GM12873 (cell line): ENCODE results near the gene ZCCHC24.

Experiments used
- TF ChIP-seq, protein P1 (sequence below): IDR thresholded peaks from 2 replicates; pipeline ENCODE4 v1.5.1; 2012; ENCODE audit warnings: low read depth, mild to moderate bottlenecking, moderate library complexity, low read length, control low read depth; ENCODE audit not compliant: insufficient read depth; ENCODE audit errors: missing control alignments

Gene ZCCHC24

DNA sequence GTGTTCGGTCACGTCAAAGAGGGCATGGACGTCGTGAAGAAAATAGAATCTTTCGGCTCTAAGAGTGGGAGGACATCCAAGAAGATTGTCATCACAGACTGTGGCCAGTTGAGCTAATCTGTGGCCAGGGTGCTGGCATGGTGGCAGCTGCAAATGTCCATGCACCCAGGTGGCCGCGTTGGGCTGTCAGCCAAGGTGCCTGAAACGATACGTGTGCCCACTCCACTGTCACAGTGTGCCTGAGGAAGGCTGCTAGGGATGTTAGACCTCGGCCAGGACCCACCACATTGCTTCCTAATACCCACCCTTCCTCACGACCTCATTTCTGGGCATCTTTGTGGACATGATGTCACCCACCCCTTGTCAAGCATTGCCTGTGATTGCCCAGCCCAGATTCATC, 91.7 kb downstream of the ZCCHC24 start:
- TF ChIP-seq, protein P1, sequence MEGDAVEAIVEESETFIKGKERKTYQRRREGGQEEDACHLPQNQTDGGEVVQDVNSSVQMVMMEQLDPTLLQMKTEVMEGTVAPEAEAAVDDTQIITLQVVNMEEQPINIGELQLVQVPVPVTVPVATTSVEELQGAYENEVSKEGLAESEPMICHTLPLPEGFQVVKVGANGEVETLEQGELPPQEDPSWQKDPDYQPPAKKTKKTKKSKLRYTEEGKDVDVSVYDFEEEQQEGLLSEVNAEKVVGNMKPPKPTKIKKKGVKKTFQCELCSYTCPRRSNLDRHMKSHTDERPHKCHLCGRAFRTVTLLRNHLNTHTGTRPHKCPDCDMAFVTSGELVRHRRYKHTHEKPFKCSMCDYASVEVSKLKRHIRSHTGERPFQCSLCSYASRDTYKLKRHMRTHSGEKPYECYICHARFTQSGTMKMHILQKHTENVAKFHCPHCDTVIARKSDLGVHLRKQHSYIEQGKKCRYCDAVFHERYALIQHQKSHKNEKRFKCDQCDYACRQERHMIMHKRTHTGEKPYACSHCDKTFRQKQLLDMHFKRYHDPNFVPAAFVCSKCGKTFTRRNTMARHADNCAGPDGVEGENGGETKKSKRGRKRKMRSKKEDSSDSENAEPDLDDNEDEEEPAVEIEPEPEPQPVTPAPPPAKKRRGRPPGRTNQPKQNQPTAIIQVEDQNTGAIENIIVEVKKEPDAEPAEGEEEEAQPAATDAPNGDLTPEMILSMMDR, result no peak

DNA sequence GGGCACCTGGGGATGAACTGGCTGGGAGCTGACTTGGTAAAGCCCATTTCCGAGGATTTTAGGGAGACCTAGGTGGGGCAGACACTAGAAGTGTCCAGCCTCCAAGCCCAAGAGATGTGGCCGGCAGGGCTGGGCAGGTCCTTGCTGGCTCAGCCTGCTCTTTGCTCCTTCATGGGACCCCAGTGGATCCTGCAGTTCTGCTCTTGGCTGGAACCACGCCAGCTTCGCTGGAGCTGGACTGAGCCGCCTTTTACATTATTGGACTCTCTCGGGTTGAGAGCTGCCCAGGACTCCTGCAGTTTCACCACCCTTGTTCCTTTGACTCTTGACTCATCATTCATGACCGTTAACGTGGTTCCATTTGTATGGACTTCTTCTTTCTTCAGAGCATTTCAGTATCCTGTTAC, 92.4 kb downstream of the ZCCHC24 start:
- TF ChIP-seq, protein P1, result no peak

DNA sequence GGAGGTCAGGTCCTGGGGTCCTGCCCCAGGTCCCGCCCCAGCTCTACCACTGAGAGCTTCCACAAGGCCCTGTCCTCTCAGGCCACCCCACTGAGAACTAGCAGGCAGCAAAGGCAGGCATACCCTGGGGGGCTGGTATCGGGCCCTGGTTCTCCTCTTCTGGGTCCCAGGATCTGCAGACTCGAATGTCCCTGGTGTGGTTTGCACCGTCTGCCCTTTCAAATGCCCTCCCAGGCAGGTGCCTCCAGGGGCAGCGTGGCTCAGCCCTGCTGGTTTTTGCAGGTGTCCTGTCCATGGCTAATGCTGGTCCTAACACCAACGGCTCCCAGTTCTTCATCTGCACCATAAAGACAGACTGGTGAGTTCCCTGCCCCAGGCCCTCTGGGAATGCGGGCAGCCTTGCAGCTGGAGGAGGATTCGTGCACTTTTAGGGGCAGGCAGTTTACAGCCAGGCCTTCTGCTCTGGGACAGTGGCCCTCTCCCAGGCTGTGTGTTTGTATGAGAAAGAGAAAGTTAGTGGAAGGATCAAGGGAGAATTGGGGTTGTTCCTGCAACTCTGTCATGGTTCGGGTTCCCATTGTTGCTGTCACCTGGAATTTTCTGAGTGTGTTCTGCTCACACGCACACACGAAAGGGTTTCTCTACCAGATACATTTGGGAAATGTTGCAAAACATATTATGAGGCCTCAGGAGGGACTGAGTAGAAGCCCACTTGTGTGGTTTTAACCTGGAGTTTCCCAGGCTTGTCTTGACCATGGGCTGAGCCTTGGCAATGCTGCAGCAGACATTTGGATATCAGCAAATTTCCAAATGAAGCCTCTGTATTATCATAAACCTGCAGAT, 93.2 kb downstream of the ZCCHC24 start:
- TF ChIP-seq, protein P1, result no peak

DNA sequence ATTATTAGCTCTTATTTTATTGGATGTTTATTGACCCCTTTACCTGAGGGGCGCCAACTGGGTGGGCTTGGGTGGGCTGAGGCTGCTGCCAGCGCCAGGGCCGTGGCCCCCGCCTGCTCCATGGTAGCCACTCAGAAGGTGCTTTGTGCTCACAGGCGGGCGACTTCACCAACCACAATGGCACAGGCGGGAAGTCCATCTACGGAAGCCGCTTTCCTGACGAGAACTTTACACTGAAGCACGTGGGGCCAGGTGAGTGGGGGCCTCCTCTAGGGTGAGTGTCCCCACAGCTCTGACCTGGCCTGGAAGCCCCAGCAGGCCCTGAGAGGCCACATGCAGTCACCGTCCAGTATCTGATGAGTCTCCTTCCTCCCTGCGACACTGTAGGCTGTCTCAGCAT, 94.1 kb downstream of the ZCCHC24 start:
- TF ChIP-seq, protein P1, result no peak

DNA sequence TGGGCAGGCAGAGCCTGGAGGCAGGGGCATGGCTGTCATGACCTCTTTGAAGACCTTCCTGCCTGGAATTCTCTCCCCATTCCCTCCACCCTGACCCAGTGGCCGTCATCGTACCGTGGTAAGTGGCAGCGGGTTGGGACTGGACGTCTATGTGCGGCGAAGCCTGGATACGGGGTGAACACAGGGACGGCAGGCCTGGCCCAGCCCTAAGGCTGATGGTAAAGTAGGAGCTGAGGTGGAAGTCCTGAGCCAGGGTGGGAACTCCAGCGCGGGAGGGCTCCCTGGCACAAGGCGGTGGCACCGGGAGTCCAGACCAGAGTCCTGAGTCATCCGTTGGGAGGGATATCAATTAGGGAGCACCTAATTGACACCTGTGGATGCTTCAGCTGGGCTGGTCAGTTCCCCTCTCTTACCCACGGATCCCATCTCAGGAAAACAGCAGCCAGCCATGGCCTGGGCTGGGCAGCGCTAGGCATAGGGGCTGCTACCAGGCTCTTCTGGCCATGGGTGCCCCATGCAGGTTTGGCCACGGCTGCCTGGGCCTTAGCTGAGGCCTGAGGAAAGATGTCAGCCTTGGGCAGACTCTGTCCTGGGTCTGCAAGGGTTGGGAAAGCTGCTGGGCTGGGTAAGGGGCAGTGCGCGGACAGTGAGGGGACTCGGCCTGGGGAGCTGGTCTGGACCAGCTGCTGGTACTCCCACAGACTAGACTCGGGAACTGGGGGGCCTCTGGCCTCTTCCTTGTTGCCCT, 94.8 kb downstream of the ZCCHC24 start:
- TF ChIP-seq, protein P1, result no peak

DNA sequence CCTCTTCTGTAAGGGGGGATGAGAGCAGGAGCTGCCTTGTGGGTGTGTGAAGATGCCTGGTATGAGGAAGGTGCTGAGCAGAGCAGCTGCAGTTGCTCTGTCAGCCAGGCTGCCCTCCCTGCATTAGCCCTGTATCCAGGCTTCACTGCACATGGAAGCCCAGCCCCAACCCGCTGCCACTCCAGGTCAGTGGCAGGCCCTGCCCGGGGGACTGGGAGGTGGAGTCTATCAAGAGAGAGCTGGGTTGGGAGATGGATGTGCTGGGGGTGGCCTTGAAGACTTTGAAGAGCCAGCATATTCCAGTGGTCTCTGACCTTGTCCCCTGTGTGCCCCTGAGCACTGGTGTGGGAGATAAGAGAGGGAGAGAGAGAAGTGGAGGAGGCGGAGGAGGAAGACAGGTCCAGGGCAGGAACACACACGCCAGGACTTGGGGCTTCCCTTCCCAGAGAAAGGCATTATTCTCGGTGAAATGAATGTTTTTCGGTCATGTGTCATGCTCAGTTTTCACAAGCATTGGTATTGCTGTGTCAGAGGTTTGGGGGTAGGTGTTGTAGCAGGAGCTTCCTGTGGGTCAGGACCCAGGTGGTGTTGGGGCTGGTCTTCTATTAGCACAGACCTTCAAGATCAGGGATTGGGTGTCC, 95.5 kb downstream of the ZCCHC24 start:
- TF ChIP-seq, protein P1, result no peak

DNA sequence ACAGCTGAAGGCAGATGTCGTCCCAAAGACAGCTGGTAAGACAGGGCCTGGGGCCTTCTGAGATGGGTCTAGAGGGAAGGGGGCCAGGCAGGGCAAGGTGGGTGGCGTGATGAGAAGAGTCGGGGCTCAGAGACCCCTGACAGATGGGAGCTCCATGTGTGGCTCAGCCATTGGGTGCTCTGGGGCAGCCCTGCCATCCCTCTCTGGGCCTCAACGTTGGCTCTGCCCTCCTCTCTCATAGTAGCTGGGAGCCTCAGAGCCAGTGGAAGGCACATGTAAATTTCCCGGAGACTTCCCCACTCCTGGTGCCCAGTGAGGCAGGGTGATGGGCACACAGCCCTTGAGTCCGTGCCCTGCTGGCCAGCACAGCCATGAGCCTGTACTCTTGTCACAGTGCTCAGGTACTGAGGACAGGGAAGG, 96.3 kb downstream of the ZCCHC24 start:
- TF ChIP-seq, protein P1, result no peak
